ENCODE measurements around the gene PRL. TPM values are rescaled to one million over a fixed set of nuclear protein-coding genes. Genes with fewer than 3 reads are reported as not detected.

The PRL gene
- polyA plus RNA-seq, 4 donors: 0.16 TPM; not detected in 3

DNA sequence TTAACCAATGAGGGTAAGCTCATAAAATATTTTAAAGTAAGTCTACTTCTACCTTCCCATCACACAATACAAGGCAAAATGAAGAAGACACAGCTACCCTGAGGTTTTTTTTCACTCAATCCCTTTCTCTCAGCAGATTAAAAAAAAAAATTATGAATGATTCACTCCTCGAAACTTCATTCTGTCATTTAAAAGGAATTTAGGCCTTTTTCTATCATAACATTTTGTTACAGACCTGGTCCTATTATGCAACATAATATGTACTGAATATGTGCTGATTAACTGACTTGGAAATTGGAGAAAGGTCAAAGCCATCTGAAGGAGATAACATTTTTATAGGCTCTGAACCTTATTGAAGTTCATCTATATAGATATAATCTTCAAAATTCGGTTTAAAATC is 45.5 kb downstream of the PRL start:
- H3K9me3 ChIP-seq (ENCODE audit: control insufficient read depth in 2 of 2, insufficient read depth in 1 of 2, low read depth in 1 of 2, low read length in 1 of 2): no peaks in the 10 kb centered on the region
- H3K4me1 ChIP-seq (ENCODE audit: control insufficient read depth in 3 of 3, insufficient read depth in 2 of 3, low read depth in 1 of 3, low read length in 2 of 3): no peaks in the 10 kb centered on the region
- no peak overlapping the region for H3K27ac ChIP-seq (ENCODE audit: low read depth in 1 of 3, low read length in 2 of 3)
- no peak for DNase-seq
- 37 to 60% (median 39%) methylated on average over 2 of the region's 2 CpGs for WGBS, 3 donors
- H3K36me3 ChIP-seq (ENCODE audit: control insufficient read depth in 3 of 3, insufficient read depth in 2 of 3, low read depth in 1 of 3, low read length in 3 of 3): no peaks in the 10 kb centered on the region
- H3K27me3 ChIP-seq (ENCODE audit: control insufficient read depth in 3 of 3, insufficient read depth in 3 of 3, low read length in 3 of 3): no peaks in the 10 kb centered on the region
- FAIRE-seq: no peak
- H3K4me3 ChIP-seq (ENCODE audit: low read depth in 1 of 3, low read length in 3 of 3): no peak overlapping the region

DNA sequence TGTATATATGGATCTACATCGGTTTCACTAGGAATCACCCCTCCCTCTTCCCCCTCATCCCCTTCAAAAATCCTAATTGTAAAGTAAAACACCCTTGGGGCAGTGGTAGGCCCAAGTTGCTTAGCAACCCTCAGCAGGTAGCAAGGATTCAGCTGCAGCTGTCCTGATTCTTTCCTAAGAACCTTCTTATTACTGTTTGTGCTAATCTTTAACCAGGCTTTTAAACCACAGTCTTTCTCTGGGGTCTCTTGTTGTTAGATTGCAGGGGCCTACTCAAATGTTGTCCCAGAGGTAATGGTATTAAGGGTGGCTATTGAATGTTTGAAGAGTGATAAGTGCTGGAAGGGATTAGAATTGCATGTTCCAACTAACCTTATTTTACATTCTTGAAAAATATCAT is 46.4 kb downstream of the PRL start:
- no peak overlapping the region for H3K4me3 ChIP-seq (ENCODE audit: low read depth in 1 of 3, low read length in 3 of 3)
- no peak overlapping the region for H3K27ac ChIP-seq (ENCODE audit: low read depth in 1 of 3, low read length in 2 of 3)
- H3K4me1 ChIP-seq (ENCODE audit: control insufficient read depth in 3 of 3, insufficient read depth in 2 of 3, low read depth in 1 of 3, low read length in 2 of 3): no peaks in the 10 kb centered on the region
- H3K27me3 ChIP-seq (ENCODE audit: control insufficient read depth in 3 of 3, insufficient read depth in 3 of 3, low read length in 3 of 3): no peaks in the 10 kb centered on the region
- H3K36me3 ChIP-seq (ENCODE audit: control insufficient read depth in 3 of 3, insufficient read depth in 2 of 3, low read depth in 1 of 3, low read length in 3 of 3): no peaks in the 10 kb centered on the region
- DNase-seq: peak in 1 of 2 donors; percentile 3
- H3K9me3 ChIP-seq (ENCODE audit: control insufficient read depth in 2 of 2, insufficient read depth in 1 of 2, low read depth in 1 of 2, low read length in 1 of 2): no peaks in the 10 kb centered on the region
- no peak for FAIRE-seq
- WGBS, 3 donors: 61 to 74% (median 63%) methylated on average over 1 of the region's 1 CpG

- H3K4me1 ChIP-seq (ENCODE audit: control insufficient read depth in 3 of 3, insufficient read depth in 2 of 3, low read depth in 1 of 3, low read length in 2 of 3): no peaks in the 10 kb centered on the region
- no peak overlapping the region for H3K4me3 ChIP-seq (ENCODE audit: low read depth in 1 of 3, low read length in 3 of 3)
- no peaks in the 10 kb centered on the region for H3K9me3 ChIP-seq (ENCODE audit: control insufficient read depth in 2 of 2, insufficient read depth in 1 of 2, low read depth in 1 of 2, low read length in 1 of 2)
- H3K27me3 ChIP-seq (ENCODE audit: control insufficient read depth in 3 of 3, insufficient read depth in 3 of 3, low read length in 3 of 3): no peaks in the 10 kb centered on the region
- no peaks in the 10 kb centered on the region for H3K36me3 ChIP-seq (ENCODE audit: control insufficient read depth in 3 of 3, insufficient read depth in 2 of 3, low read depth in 1 of 3, low read length in 3 of 3)
- no peak overlapping the region for H3K27ac ChIP-seq (ENCODE audit: low read depth in 1 of 3, low read length in 2 of 3)
- DNase-seq: no peak
- no peak for FAIRE-seq
- WGBS, 3 donors: 77 to 85% (median 78%) methylated on average over 9 of the region's 9 CpGs
Measured at GRCh38 chr6:22249711-22250350, 47.0 kb downstream of the PRL start.

DNA sequence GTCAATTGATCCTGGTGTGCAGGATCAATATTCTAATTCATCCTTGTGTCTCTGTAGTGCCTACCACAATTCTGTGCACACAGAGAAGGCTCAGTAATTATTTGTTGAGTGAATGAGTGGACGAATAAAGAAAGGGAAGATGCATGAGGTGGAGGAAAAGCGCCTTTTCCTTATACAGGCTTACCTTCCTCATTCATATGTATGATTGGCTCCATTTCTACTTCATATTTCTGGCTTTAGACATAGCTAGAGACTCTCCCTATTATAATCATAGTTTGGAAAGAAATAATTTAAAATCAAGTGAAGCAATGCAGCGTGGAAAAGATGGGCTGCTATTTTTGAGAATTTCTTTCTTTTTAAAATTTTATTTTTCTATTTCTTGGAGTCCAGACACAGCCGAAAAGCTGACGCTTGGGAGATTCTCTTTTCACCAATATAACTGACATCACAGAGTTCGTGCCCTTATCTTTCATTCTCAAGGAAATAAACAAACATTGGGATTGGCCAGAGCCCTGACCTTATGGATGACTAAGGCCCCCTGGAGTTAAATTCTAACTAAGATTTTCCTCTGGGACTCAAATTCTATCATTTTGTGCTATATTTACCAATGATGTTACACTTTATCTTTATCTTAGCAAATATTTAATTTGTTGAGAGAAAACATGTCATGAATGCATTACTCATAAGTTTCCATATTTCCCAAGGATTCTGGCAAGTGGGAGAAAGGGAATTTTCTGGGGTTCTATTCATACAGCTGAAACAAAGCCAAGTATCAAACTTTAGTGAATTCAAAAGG is 48.1 kb downstream of the PRL start:
- Histone ChIP-seq H3K9me3 (ENCODE audit: control insufficient read depth in 2 of 2, insufficient read depth in 1 of 2, low read depth in 1 of 2, low read length in 1 of 2) (no peaks in the 10 kb centered on the region), H3K4me3 (ENCODE audit: low read depth in 1 of 3, low read length in 3 of 3) (no peak overlapping the region), H3K27me3 (ENCODE audit: control insufficient read depth in 3 of 3, insufficient read depth in 3 of 3, low read length in 3 of 3) (no peaks in the 10 kb centered on the region), H3K27ac (ENCODE audit: low read depth in 1 of 3, low read length in 2 of 3) (no peak overlapping the region), H3K36me3 (ENCODE audit: control insufficient read depth in 3 of 3, insufficient read depth in 2 of 3, low read depth in 1 of 3, low read length in 3 of 3) (no peaks in the 10 kb centered on the region), H3K4me1 (ENCODE audit: control insufficient read depth in 3 of 3, insufficient read depth in 2 of 3, low read depth in 1 of 3, low read length in 2 of 3) (no peaks in the 10 kb centered on the region)
- FAIRE-seq (no peak), DNase-seq (peak in 1 of 2 donors; percentile 5)
- WGBS, 3 donors: 53 to 66% (median 59%) methylated on average over 6 of the region's 6 CpGs

- FAIRE-seq: no peak
- Histone ChIP-seq H3K4me1 (ENCODE audit: control insufficient read depth in 3 of 3, insufficient read depth in 2 of 3, low read depth in 1 of 3, low read length in 2 of 3) (no peaks in the 10 kb centered on the region), H3K4me3 (ENCODE audit: low read depth in 1 of 3, low read length in 3 of 3) (no peak overlapping the region), H3K27me3 (ENCODE audit: control insufficient read depth in 3 of 3, insufficient read depth in 3 of 3, low read length in 3 of 3) (no peaks in the 10 kb centered on the region), H3K36me3 (ENCODE audit: control insufficient read depth in 3 of 3, insufficient read depth in 2 of 3, low read depth in 1 of 3, low read length in 3 of 3) (no peaks in the 10 kb centered on the region), H3K9me3 (ENCODE audit: control insufficient read depth in 2 of 2, insufficient read depth in 1 of 2, low read depth in 1 of 2, low read length in 1 of 2) (no peaks in the 10 kb centered on the region), H3K27ac (ENCODE audit: low read depth in 1 of 3, low read length in 2 of 3) (no peak overlapping the region)
- WGBS, 3 donors: 85 to 89% (median 87%) methylated on average over 4 of the region's 4 CpGs
- no peak for DNase-seq
Measured at GRCh38 chr6:22247916-22248482, 48.8 kb downstream of the PRL start.

GRCh38 chr6:22240025-22240424 is 56.8 kb downstream of the PRL start:
- no peak overlapping the region for H3K4me3 ChIP-seq (ENCODE audit: low read depth in 1 of 3, low read length in 3 of 3)
- FAIRE-seq (no peak), DNase-seq (no peak)
- H3K27me3 ChIP-seq (ENCODE audit: control insufficient read depth in 3 of 3, insufficient read depth in 3 of 3, low read length in 3 of 3): no peaks in the 10 kb centered on the region
- 0% methylated on average over 1 of the region's 1 CpG for WGBS, 3 donors
- H3K9me3 ChIP-seq (ENCODE audit: control insufficient read depth in 2 of 2, insufficient read depth in 1 of 2, low read depth in 1 of 2, low read length in 1 of 2): no peaks in the 10 kb centered on the region
- H3K27ac ChIP-seq (ENCODE audit: low read depth in 1 of 3, low read length in 2 of 3): no peak overlapping the region
- no peaks in the 10 kb centered on the region for H3K36me3 ChIP-seq (ENCODE audit: control insufficient read depth in 3 of 3, insufficient read depth in 2 of 3, low read depth in 1 of 3, low read length in 3 of 3)
- H3K4me1 ChIP-seq (ENCODE audit: control insufficient read depth in 3 of 3, insufficient read depth in 2 of 3, low read depth in 1 of 3, low read length in 2 of 3): no peaks in the 10 kb centered on the region

DNA sequence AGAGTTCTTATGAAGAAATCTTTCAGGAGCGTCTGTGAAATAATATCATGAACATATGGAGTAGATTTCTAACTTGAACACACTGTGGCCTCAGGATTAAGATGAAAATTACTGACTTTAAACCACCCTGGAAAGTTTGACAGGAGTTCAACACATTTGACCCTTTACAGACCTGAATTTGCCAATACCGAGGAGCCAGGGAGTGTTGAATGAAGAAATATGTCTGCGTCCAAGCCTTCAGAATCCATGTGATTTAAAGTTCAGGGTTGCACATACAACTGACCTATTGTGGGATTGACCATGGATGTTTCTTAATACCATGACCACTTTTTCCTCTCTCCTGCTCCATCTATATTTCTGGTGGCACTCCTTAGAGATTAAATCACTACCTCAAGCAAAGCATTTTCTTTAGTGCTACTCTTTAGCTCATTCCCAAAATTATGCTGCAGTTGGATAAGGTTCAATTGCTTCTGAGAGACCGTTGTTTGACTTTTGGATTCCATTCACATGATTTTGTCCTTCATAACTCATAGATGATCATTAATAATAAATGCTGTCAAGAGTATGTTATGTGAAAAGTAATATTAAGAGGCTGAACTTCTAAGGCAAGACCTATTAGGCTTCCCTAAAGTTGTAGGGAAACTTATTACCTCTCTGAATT is 57.4 kb downstream of the PRL start:
- H3K27ac ChIP-seq (ENCODE audit: low read depth in 1 of 3, low read length in 2 of 3): no peak overlapping the region
- WGBS, 3 donors: 57 to 60% (median 58%) methylated on average over 4 of the region's 4 CpGs
- FAIRE-seq: no peak

GRCh38 chr6:22238861-22239260 is 58.0 kb downstream of the PRL start:
- Histone ChIP-seq H3K36me3 (ENCODE audit: control insufficient read depth in 3 of 3, insufficient read depth in 2 of 3, low read depth in 1 of 3, low read length in 3 of 3) (no peaks in the 10 kb centered on the region), H3K4me3 (ENCODE audit: low read depth in 1 of 3, low read length in 3 of 3) (no peak overlapping the region), H3K27me3 (ENCODE audit: control insufficient read depth in 3 of 3, insufficient read depth in 3 of 3, low read length in 3 of 3) (no peaks in the 10 kb centered on the region), H3K9me3 (ENCODE audit: control insufficient read depth in 2 of 2, insufficient read depth in 1 of 2, low read depth in 1 of 2, low read length in 1 of 2) (no peaks in the 10 kb centered on the region), H3K4me1 (ENCODE audit: control insufficient read depth in 3 of 3, insufficient read depth in 2 of 3, low read depth in 1 of 3, low read length in 2 of 3) (no peaks in the 10 kb centered on the region), H3K27ac (ENCODE audit: low read depth in 1 of 3, low read length in 2 of 3) (no peak overlapping the region)
- FAIRE-seq (no peak), DNase-seq (no peak)
- 74 to 87% (median 83%) methylated on average over 4 of the region's 4 CpGs for WGBS, 3 donors

More for the DNA sequence above, 57.4 kb downstream of the PRL start:
- Histone ChIP-seq H3K4me3 (ENCODE audit: low read depth in 1 of 3, low read length in 3 of 3) (no peak overlapping the region), H3K9me3 (ENCODE audit: control insufficient read depth in 2 of 2, insufficient read depth in 1 of 2, low read depth in 1 of 2, low read length in 1 of 2) (no peaks in the 10 kb centered on the region), H3K4me1 (ENCODE audit: control insufficient read depth in 3 of 3, insufficient read depth in 2 of 3, low read depth in 1 of 3, low read length in 2 of 3) (no peaks in the 10 kb centered on the region), H3K27me3 (ENCODE audit: control insufficient read depth in 3 of 3, insufficient read depth in 3 of 3, low read length in 3 of 3) (no peaks in the 10 kb centered on the region), H3K36me3 (ENCODE audit: control insufficient read depth in 3 of 3, insufficient read depth in 2 of 3, low read depth in 1 of 3, low read length in 3 of 3) (no peaks in the 10 kb centered on the region)
- DNase-seq: no peak
